IPS-18c (cell line): Measurements from ENCODE around the gene PLAC1.

Experiments
- H3K4me3 ChIP-seq: 2 replicates; pipeline ENCODE4 v1.7.0; 2013; ENCODE audit warnings: low read depth, mild to moderate bottlenecking, low read length, moderate library complexity; ENCODE audit not compliant: insufficient read depth
- H3K9me3 ChIP-seq: one replicate; pipeline ENCODE4 v1.6.1; 2013; ENCODE audit warnings: mild to moderate bottlenecking, low read length, moderate library complexity; ENCODE audit not compliant: control insufficient read depth, insufficient read depth

Gene PLAC1

GRCh38 chrX:134619838-134620237 lies 38.4 kb downstream of the PLAC1 start:
- Histone ChIP-seq H3K9me3 (peaks cover 10% of the 10 kb centered on the region), H3K4me3 (no peak overlapping the region)

- no peaks in the 10 kb centered on the region for H3K9me3 ChIP-seq
- no peak overlapping the region for H3K4me3 ChIP-seq
Measured at GRCh38 chrX:134613396-134613795, 44.9 kb downstream of the PLAC1 start.

GRCh38 chrX:134608153-134608552 lies 50.1 kb downstream of the PLAC1 start:
- H3K9me3 ChIP-seq: no peaks in the 10 kb centered on the region
- H3K4me3 ChIP-seq: no peak overlapping the region

- no peak overlapping the region for H3K4me3 ChIP-seq
- no peaks in the 10 kb centered on the region for H3K9me3 ChIP-seq
Measured at GRCh38 chrX:134607523-134607922, 50.7 kb downstream of the PLAC1 start.

GRCh38 chrX:134604701-134605311 lies 53.5 kb downstream of the PLAC1 start:
- Histone ChIP-seq H3K9me3 (no peaks in the 10 kb centered on the region), H3K4me3 (no peak overlapping the region)

GRCh38 chrX:134603806-134604700 lies 54.2 kb downstream of the PLAC1 start:
- H3K9me3 ChIP-seq: no peaks in the 10 kb centered on the region
- no peak overlapping the region for H3K4me3 ChIP-seq

GRCh38 chrX:134602410-134602809 lies 55.9 kb downstream of the PLAC1 start:
- Histone ChIP-seq H3K9me3 (no peaks in the 10 kb centered on the region), H3K4me3 (no peak overlapping the region)

- Histone ChIP-seq H3K4me3 (no peak overlapping the region), H3K9me3 (no peaks in the 10 kb centered on the region)
Measured at GRCh38 chrX:134601240-134601765, 57.0 kb downstream of the PLAC1 start.

GRCh38 chrX:134600714-134601113 lies 57.6 kb downstream of the PLAC1 start:
- no peak overlapping the region for H3K4me3 ChIP-seq
- no peaks in the 10 kb centered on the region for H3K9me3 ChIP-seq

- Histone ChIP-seq H3K9me3 (no peaks in the 10 kb centered on the region), H3K4me3 (no peak overlapping the region)
Measured at GRCh38 chrX:134599184-134599914, 58.9 kb downstream of the PLAC1 start.

- no peaks in the 10 kb centered on the region for H3K9me3 ChIP-seq
- no peak overlapping the region for H3K4me3 ChIP-seq
Measured at GRCh38 chrX:134592303-134592702, 66.0 kb downstream of the PLAC1 start.

- H3K9me3 ChIP-seq: no peaks in the 10 kb centered on the region
- H3K4me3 ChIP-seq: no peak overlapping the region
Measured at GRCh38 chrX:134591502-134591901, 66.8 kb downstream of the PLAC1 start.

GRCh38 chrX:134588806-134589205 lies 69.5 kb downstream of the PLAC1 start:
- H3K9me3 ChIP-seq: no peaks in the 10 kb centered on the region
- no peak overlapping the region for H3K4me3 ChIP-seq

- Histone ChIP-seq H3K9me3 (peaks cover 2% of the 10 kb centered on the region), H3K4me3 (no peak overlapping the region)
Measured at GRCh38 chrX:134580907-134581306, 77.4 kb downstream of the PLAC1 start.

GRCh38 chrX:134573683-134574035 lies 84.6 kb downstream of the PLAC1 start:
- H3K4me3 ChIP-seq: no peak overlapping the region

GRCh38 chrX:134572816-134573682 lies 85.2 kb downstream of the PLAC1 start:
- H3K4me3 ChIP-seq: no peak overlapping the region
- H3K9me3 ChIP-seq: peaks cover 6% of the 10 kb centered on the region

More at GRCh38 chrX:134573683-134574035, 84.6 kb downstream of the PLAC1 start:
- H3K9me3 ChIP-seq: peaks cover 4% of the 10 kb centered on the region

GRCh38 chrX:134571796-134572195 lies 86.5 kb downstream of the PLAC1 start:
- Histone ChIP-seq H3K9me3 (peaks cover 7% of the 10 kb centered on the region), H3K4me3 (no peak overlapping the region)
